ENCODE measurements around the gene ZNF157. TPM values are rescaled to one million over a fixed set of nuclear protein-coding genes. Genes with fewer than 3 reads are reported as not detected.

ZNF157 gene
- total and polyA plus RNA-seq, 2 of the 8 experiments (the other 6 are each of a cell fraction or from before 2014, with no cell fraction given), result 0.67 to 2.2 TPM

GRCh38 chrX:47370278-47370677 is at the start of gene ZNF157 (continued):
- no peak for TF ChIP-seq CHD7 (IDR thresholded peaks at IDR 0.05; ENCODE audit: insufficient replicate concordance, low read length)
- TF ChIP-seq BRCA1 (IDR thresholded peaks at IDR 0.05; ENCODE audit: low read depth, low read length), result no peak
- TF ChIP-seq EP300 (IDR thresholded peaks at IDR 0.05; ENCODE audit: borderline replicate concordance in 1 of 2, low read depth in 2 of 2, low read length in 2 of 2), result no peak
- no peak for TF ChIP-seq RXRA (IDR thresholded peaks at IDR 0.05; ENCODE audit: insufficient read depth, low read depth, low read length)
- no peak for TF ChIP-seq GTF2F1 (IDR thresholded peaks at IDR 0.05; ENCODE audit: borderline replicate concordance, low read depth, low read length)
- no peak for TF ChIP-seq CEBPB (IDR thresholded peaks at IDR 0.05; ENCODE audit: low read depth, low read length)
- no peak for TF ChIP-seq SIRT6 (IDR thresholded peaks at IDR 0.05; ENCODE audit: low read length)
- TF ChIP-seq CHD1 (IDR thresholded peaks at IDR 0.05; ENCODE audit: low read depth, low read length), result no peak
- TF ChIP-seq CTBP2 (IDR thresholded peaks at IDR 0.05; ENCODE audit: borderline replicate concordance, insufficient read depth, insufficient read length, low read length), result no peak
- no peak for TF ChIP-seq MAFK (IDR thresholded peaks at IDR 0.05; ENCODE audit: low read depth, low read length)
- TF ChIP-seq SIX5 (IDR thresholded peaks at IDR 0.05; ENCODE audit: low read depth, low read length), result no peak
